Measurements from ENCODE around the gene LRRC32.

The LRRC32 gene

GRCh38 chr11:76662656-76663485, 7.7 kb downstream of the LRRC32 start:
- DNase-seq, result no peak

DNA sequence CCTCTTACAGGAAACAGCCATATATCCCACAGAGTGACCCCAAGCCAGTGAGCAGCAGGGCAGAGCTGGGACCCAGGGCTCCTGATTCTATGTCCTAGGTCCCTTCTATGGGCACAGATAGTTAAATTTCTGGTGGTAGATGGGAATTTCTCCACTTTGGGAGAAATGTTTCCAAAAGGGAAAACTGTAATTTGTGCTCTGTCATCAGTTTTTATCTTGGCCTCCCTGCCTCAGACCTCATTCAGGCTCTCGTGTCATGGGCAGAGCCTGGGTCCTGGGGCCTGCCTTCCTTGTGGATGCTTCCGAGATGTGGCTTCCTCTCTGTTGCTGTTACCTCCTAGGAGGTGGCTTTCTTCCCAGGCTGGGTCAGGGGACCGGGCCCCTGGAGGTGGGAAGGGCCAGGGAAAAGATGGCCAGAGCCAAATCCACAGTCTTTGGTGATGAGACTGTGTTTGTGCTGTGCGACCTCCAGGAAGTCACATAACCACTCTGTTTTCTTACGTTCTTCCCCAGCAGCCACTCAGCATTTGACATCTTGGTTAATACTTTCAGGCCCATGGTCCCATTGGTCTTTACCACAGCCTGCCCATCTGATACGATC, 8.6 kb downstream of the LRRC32 start:
- no peak for DNase-seq

GRCh38 chr11:76661306-76661751, 9.2 kb downstream of the LRRC32 start:
- DNase-seq, result no peak

- no peak for DNase-seq
Measured at GRCh38 chr11:76660533-76661305, 9.8 kb downstream of the LRRC32 start.

DNA sequence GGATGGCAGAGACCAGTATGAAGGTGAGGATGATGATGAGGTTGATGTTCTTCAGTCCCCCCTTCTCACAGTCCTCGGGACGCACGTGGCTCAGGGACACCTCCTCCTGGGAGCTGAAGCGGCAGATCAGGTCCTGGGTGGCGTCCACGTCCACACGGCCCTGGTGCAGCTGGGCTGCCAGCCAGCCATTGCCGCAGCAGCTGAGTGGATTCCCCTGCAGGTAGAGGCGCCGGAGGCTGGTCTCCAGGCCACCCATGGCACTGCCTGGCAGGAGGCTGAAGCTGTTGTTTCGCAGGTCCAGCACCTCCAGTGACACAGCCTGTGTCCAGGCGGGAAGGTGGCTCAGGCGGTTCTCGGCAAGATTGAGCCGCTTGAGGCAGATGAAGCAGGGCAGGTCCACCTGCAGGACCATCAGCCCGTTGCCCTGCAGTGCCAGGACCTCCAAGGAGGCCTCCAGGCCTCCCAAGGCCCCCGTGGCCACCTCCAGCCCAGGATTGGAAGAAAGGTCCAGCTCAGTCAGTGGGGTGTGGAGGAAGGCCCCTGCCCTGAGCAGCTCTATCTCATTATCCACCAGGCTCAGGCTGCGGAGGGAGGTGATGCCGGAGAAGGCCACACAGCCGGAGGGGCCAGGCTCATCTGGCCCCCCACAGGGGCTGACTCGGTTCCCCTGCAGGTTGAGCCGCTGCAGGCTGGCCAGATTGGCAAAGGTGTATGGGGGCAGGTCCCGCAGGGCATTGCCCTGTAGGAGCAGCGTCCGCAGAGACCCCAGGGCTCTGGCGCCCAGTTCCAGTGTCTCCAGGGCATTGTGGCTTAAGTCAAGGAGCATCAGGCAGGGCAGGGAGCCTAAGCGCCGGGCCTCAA, 10.6 kb downstream of the LRRC32 start:
- no peak for DNase-seq

GRCh38 chr11:76658651-76659650, 11.6 kb downstream of the LRRC32 start:
- no peak for DNase-seq

GRCh38 chr11:76658231-76658630, 12.3 kb downstream of the LRRC32 start:
- no peak for DNase-seq

DNA sequence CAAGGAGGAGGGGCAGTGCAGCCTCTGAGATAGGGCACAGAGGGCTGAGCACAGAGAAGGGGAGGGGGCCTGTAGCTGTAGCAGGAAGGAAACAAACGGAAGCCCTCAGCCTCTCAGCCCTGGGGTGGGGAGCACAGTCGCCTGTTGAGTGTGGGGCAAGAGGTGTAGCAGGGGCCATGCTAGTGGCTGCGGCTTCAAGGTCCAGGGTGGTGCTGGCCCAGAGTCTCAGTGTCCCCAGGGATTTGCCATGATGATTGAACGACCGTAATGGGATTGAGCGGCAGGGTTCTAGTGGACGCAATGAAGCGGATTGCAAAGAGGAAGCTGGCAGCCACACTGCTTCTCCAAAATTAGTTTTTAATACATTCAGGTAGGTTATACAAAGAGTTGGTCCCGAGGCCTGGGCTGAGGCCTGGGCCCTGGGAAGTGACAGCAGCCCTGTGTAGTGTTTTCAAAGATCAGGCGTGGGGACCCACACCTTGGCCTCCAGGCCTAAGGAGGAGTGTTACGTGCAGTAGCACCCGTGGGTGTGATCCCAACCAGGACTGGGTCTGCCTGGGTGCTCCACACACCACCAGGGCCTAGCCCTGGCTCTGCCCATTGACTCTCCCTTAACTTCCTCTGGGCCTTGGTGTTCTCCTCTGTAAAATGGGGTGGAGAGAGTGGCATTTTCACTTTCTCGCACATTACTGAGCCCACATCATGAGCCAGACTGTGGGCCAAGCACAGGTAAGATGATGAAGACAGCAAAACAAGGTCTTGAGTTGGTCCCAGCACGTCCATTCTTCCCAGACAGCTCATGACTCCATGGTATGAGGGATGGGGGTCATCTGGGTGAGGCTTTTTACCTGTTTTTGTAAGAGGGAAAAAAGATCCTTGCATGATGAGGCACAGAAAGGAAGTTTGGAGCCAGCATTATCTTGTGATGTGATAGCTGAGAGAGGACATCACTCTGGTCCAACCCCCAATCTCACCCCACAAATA, 13.1 kb downstream of the LRRC32 start:
- no peak for DNase-seq

GRCh38 chr11:76656571-76657081, 13.9 kb downstream of the LRRC32 start:
- DNase-seq, result no peak

DNA sequence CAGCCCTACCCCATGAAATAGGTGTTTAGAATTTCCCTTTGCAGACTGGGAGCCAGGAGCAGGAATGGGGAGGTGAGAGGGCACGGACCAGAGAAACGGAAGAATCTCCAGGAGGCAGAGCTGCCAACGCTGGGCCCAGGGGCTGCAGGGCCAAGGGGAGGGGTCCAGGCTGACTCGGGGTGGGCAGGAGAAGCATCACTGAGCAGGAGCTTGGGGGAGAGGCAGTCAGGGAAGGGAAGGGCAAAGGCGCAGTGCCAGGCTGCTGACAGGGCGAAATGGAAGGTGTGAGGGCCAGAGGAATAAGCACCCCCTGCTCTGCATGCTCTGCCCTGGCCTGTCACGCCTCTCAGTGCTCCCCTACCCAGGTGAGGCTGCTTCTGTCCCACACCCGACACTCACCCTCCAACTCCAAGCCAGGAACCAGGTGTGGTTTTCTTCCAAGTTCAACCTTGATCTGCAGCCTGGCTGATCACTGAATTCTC, 14.5 kb downstream of the LRRC32 start:
- no peak for DNase-seq

- no peak for DNase-seq
Measured at GRCh38 chr11:76655501-76656049, 15.0 kb downstream of the LRRC32 start.

DNA sequence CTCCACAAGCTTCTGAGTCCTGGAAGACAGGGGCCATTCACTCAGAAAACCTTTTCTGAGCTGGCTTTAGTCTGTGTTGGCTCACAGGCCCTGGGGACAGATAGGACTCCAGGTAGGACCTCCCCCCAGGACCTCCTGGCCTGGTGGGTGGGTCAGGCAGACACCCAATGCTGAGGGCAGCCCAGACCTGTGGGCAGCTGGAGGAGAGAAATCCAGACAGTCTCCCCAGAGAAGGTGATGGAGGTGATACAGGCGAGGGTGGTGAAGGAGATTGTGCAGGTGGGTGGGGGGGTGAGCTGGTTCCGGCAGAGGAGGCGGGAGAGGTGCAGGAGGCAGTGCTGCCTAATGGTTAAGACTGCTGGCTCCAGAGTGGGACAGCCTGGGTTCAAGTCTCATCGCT, 15.6 kb downstream of the LRRC32 start:
- no peak for DNase-seq

GRCh38 chr11:76654298-76654851, 16.2 kb downstream of the LRRC32 start:
- no peak for DNase-seq

DNA sequence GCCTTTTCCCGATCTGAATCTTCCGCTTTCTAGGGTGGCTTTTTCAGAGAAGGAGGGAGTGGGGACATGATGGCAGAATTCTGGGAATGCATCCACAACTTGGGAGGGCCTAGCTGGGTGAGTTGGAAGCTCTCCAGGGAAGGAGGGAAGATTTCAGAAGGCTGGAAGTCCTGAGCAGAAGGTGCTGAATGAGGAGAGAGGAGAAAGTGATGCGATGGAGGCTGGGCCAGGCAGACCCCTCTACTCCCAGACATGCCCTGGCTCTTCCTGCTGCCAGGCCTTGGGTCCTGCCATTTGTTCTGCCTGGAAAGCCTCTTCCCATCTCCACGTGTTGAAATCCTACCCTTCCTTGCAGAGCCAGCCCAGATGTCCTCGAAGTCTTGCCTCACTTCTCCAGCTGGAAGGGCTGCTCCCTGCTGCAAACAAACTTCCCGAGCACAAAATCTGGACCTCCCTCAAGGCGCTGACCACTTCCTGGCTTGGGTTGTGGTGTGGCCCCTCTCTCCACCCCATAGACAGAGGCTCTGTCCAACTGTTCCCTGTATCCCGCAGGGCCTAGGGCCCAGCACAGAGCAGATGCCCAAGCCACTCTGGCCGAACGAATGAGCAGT, 16.8 kb downstream of the LRRC32 start:
- DNase-seq, result no peak

DNA sequence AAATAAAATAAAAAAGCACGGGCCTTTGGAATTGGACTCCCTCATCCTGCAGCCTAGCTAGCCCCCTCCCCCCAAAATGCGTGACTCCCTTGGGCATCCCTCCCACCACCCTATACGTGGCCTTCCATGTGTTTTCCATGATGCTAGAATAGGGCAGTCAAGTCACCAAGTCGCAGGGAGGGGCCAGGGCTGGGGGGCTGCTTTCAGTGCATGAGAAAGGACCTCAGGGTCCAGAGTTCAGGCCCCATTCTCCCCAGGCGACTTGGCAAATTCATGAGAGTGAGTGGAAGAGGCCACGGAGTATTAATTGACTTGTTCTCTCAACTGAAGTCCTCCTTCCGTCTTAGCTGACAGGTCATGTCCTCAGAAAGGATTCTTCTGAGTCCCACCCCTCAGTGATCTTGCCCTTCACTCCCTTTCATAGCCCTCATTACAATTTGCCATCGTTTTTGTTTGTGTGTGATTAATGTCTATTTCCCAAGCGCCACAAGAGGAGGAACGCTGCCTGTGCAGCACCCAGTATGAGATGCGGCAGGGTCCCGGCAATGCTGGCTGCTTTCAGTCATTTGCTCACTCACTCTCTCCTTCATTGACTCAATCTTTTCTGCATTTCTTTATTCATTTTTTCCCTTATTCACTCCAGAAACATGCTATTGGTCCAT, 17.4 kb downstream of the LRRC32 start:
- no peak for DNase-seq

GRCh38 chr11:76649851-76650372, 20.6 kb downstream of the LRRC32 start:
- DNase-seq, result no peak

DNA sequence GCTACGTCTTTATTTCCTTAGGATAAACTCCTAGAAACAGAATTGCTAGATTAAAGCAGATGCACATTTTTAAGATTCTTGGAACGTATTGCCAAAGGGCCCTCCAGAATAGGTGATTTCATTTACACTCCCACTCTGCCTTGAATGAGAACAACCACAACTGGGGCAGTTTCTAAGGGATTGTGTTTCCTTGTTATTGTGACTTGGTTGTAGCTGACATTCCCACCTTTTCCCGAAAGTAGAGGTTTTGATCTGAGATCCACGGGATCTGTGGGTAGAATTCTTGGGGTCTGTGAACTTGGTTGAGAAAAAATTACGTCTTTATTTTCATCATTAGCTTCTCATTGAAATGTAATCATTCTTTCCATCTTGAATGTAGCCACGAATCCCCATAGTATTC, 21.5 kb downstream of the LRRC32 start:
- DNase-seq, result no peak

DNA sequence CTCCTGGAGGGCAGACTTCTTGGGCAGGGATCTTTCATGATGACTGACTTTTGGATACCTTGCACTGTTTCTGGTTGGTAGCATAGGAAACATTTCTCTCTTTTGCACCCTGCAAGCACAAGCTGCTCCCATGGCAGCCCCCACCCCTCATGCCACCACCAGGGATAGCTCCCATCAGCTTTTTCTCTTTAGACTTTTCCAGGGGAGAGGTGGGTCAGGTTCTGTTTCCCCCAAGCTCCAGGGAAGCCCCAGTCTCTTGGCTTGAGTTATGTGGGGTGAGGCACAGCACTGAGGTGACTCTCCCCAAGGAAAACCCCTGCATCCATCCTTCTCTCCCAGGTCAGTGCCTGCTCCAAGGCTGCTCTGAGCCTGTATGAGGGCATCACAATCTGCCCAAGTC, 22.5 kb downstream of the LRRC32 start:
- no peak for DNase-seq
